HepG2 (cell line): ENCODE results near the gene TBX15. TPM values are rescaled to one million over a fixed set of nuclear protein-coding genes. Genes with fewer than 3 reads are reported as not detected.

ENCODE experiments used
- ATAC-seq: fragments of 200-7000 bp; cut with Tn5 transposase; 3 replicates; pipeline ENCODE4 v1.9.1; 2020; ENCODE audit warnings: mild to moderate bottlenecking, moderate library complexity
- BruUV-seq: library from RNA; stranded (reverse); fragments of 400-500 nt; replicated peaks from 2 replicates; lab custom pipeline; 2021; lab: Mats Ljungman, UMichigan
- CTCF ChIA-PET: fragments of 300-600 bp; formaldehyde crosslinking; extraction: SDS; loops from one replicate; lab custom pipeline; 2021; ENCODE audit warnings: low total read pairs, inconsistent platforms, low intra/inter-chr PET ratio; lab: Yijun Ruan, JAX
- POLR2A ChIA-PET: fragments of 350-600 bp; sonication (Branson Sonifier 250); formaldehyde crosslinking; loops from one replicate; lab custom pipeline; 2020; ENCODE audit warnings: antibody characterized with exemption, inconsistent platforms; lab: Yijun Ruan, JAX
- DNase-seq: peaks from one replicate; pipeline ENCODE4 v3.0.0-alpha.2; 2015; ENCODE audit warnings: low spot score
- FAIRE-seq: peaks from 3 replicates; lab custom pipeline; 2011; peaks lifted over from hg19 to GRCh38; lab: Jason Lieb, UNC
- H2AFZ ChIP-seq: one replicate; pipeline ENCODE4 v1.6.1; 2011; ENCODE audit warnings: low read length, inconsistent platforms
- H3K27ac ChIP-seq: fragments of 300-600 bp; 3 replicates; pipeline ENCODE4 v1.8.0; 2011; ENCODE audit warnings: mixed run types, mild to moderate bottlenecking, mixed read lengths, low read length, inconsistent platforms; ENCODE audit not compliant: insufficient read depth; ENCODE audit errors: extremely low read length
- H3K27me3 ChIP-seq, 2 experiments: fragments of 200-600 bp in 1 of 2; 2 replicates in 1 of 2; 3 replicates in 1 of 2; pipeline versions ENCODE4 v1.6.0 to v1.8.0; 2011; ENCODE audit warnings: low read length in 2 of 2, mild to moderate bottlenecking in 2 of 2, moderate library complexity in 2 of 2, inconsistent platforms in 1 of 2; ENCODE audit not compliant: insufficient read depth in 2 of 2, control insufficient read depth in 1 of 2
- H3K36me3 ChIP-seq, 2 experiments: fragments of 200-600 bp in 1 of 2; replicated peaks in 1 of 2; 2 replicates in 1 of 2; 3 replicates in 1 of 2; pipeline versions ENCODE4 v1.5.1 to v1.8.0; 2011; ENCODE audit warnings: low read length in 2 of 2, inconsistent platforms in 1 of 2; ENCODE audit not compliant: insufficient read depth in 2 of 2, control insufficient read depth in 1 of 2
- H3K4me1 ChIP-seq: 2 replicates; pipeline ENCODE4 v1.5.1; 2012; ENCODE audit warnings: low read length, inconsistent platforms; ENCODE audit not compliant: insufficient read depth
- H3K4me2 ChIP-seq: 2 replicates; pipeline ENCODE4 v1.6.0; 2011; ENCODE audit warnings: low read depth, low read length, inconsistent platforms
- H3K4me3 ChIP-seq, 3 experiments: fragments of 200-600 bp in 1 of 3; sonication (generic), shearing (Covaris generic) in 1 of 3; replicated peaks in 1 of 3; 2 replicates each; pipeline ENCODE4 v1.5.1; 2011 to 2016; ENCODE audit warnings: low read length in 3 of 3, inconsistent platforms in 2 of 3, low read depth in 2 of 3, mild to moderate bottlenecking in 2 of 3, control low read depth in 1 of 3, mixed read lengths in 1 of 3; ENCODE audit not compliant: insufficient read depth in 1 of 3
- H3K79me2 ChIP-seq: one replicate; pipeline ENCODE4 v1.6.1; 2011; ENCODE audit warnings: low read length, inconsistent platforms; ENCODE audit not compliant: insufficient read depth
- H3K9ac ChIP-seq: 2 replicates; pipeline ENCODE4 v1.6.0; 2011; ENCODE audit warnings: mild to moderate bottlenecking, low read depth, low read length, inconsistent platforms; ENCODE audit not compliant: insufficient read depth
- H3K9me3 ChIP-seq: 2 replicates; pipeline ENCODE4 v1.5.1; 2012; ENCODE audit warnings: mild to moderate bottlenecking, low read length
- H4K20me1 ChIP-seq: 2 replicates; pipeline ENCODE4 v1.6.0; 2011; ENCODE audit warnings: inconsistent platforms, mild to moderate bottlenecking, low read length, moderate library complexity; ENCODE audit not compliant: insufficient read depth
- EZH2 ChIP-seq: conservative IDR thresholded peaks from 2 replicates; pipeline ENCODE4 v1.6.1; 2012; ENCODE audit warnings: mild to moderate bottlenecking, low read depth, low read length, moderate library complexity
- FOXO1 ChIP-seq: sonication (generic); formaldehyde crosslinking; IDR thresholded peaks from 2 replicates; pipeline ENCODE4 v1.4.0; 2020; ENCODE audit warnings: missing genetic modification reagents
- HDAC1 ChIP-seq: sonication (generic); formaldehyde crosslinking; IDR thresholded peaks from 2 replicates; pipeline ENCODE4 v1.5.1; 2020; ENCODE audit warnings: mild to moderate bottlenecking, missing genetic modification reagents
- MBNL3 ChIP-seq: fragments of 250-450 bp; sonication (Bioruptor Pico); conservative IDR thresholded peaks from 2 replicates; pipeline ENCODE4 v1.8.0; 2022; ENCODE audit warnings: mild to moderate bottlenecking, inconsistent platforms
- NFYC ChIP-seq: IDR thresholded peaks from 2 replicates; pipeline ENCODE4 v1.6.1; 2016; ENCODE audit warnings: missing genetic modification reagents, missing compliant biosample characterization
- PCBP2 ChIP-seq: fragments of 200-400 bp; formaldehyde crosslinking; optimal IDR thresholded peaks from 2 replicates; pipeline ENCODE3; 2018; ENCODE audit warnings: low read length, low read depth; ENCODE audit not compliant: poor library complexity, severe bottlenecking
- SOX5 ChIP-seq: IDR thresholded peaks from 2 replicates; pipeline ENCODE4 v1.6.1; 2016; ENCODE audit warnings: borderline replicate concordance
- SOX6 ChIP-seq, 2 experiments: fragments of 450-650 bp in 1 of 2; sonication (generic) in 1 of 2; formaldehyde crosslinking in 1 of 2; IDR thresholded peaks; 2 replicates each; pipeline versions ENCODE4 v1.4.0 to v1.6.1; 2017 to 2020; ENCODE audit warnings: antibody characterized with exemption in 1 of 2, mild to moderate bottlenecking in 1 of 2, missing genetic modification reagents in 1 of 2
- ZFP62 ChIP-seq: sonication (generic); formaldehyde crosslinking; IDR thresholded peaks from 2 replicates; pipeline ENCODE4 v1.4.0; 2020; ENCODE audit warnings: missing genetic modification reagents
- ZNF235 ChIP-seq: sonication (generic); formaldehyde crosslinking; IDR thresholded peaks from 2 replicates; pipeline ENCODE4 v1.8.1; 2023; ENCODE audit warnings: mild to moderate bottlenecking, missing genetic modification reagents, borderline replicate concordance
- ZNF275 ChIP-seq: sonication (generic); formaldehyde crosslinking; IDR thresholded peaks from 2 replicates; pipeline ENCODE4 v1.8.0; 2022; ENCODE audit warnings: missing genetic modification reagents, mild to moderate bottlenecking, inconsistent platforms, borderline replicate concordance
- ZNF530 ChIP-seq: sonication (generic); formaldehyde crosslinking; IDR thresholded peaks from 2 replicates; pipeline ENCODE4 v1.5.0; 2020; ENCODE audit warnings: low read depth, mild to moderate bottlenecking, missing genetic modification reagents
- ZNF790 ChIP-seq: sonication (generic); formaldehyde crosslinking; IDR thresholded peaks from 2 replicates; pipeline ENCODE4 v1.8.0; 2022; ENCODE audit warnings: missing genetic modification reagents, mild to moderate bottlenecking, borderline replicate concordance
- WGBS: methylation state at CpG from one replicate; pipeline ENCODE4 v1.1.6; 2017; ENCODE audit warnings: low lambda C conversion rate; 5-methylcytosine and 5-hydroxymethylcytosine counted together
- in situ Hi-C: cut with HindIII; loops from 2 replicates; pipeline ENCODE4 v1.10.0; 2017; ENCODE audit warnings: low pct_unique_long_range_greater_than_20kb; ENCODE audit not compliant: extremely low pct_ligation_motif_present
- intact Hi-C: fragments of 100-400 bp; cut with micrococcal nuclease; formaldehyde crosslinking; loops from one replicate; pipeline ENCODE4 v1.10.0; 2022; ENCODE audit not compliant: unreplicated experiment
- polyA plus RNA-seq, 8 experiments: library from polyadenylated mRNA; depleted of rRNA in 3 of 8; stranded (reverse) in 7 of 8; unstranded in 1 of 8; fragments of >200 nt; fragmentation: Illumina TruSeq in 4 of 8; extraction: Trizol in 4 of 8; gene quantifications; 2 replicates each; pipeline versions ENCODE4 v1.2.1 to v1.2.3, GENCODE V29; 2011 to 2016; ENCODE audit warnings: low read depth in 4 of 8, missing spikeins in 1 of 8, mixed read lengths in 1 of 8; ENCODE audit not compliant: insufficient read depth in 1 of 8
- total RNA-seq, 5 experiments: library from RNA; depleted of rRNA; stranded (reverse); fragments of >200 nt; fragmentation: Illumina TruSeq; extraction: Trizol; gene quantifications; 2 replicates each; pipeline ENCODE4 v1.2.3, GENCODE V29; 2016; ENCODE audit warnings: low read depth in 1 of 5
- TF ChIP-seq, protein P1 (sequence below): sonication (generic); formaldehyde crosslinking; IDR thresholded peaks from 2 replicates; pipeline ENCODE4 v1.5.0; 2020; ENCODE audit warnings: missing genetic modification reagents, mild to moderate bottlenecking, borderline replicate concordance
- TF ChIP-seq, protein P2 (sequence below): sonication (generic); formaldehyde crosslinking; IDR thresholded peaks from 2 replicates; pipeline ENCODE4 v1.5.0; 2020; ENCODE audit warnings: mild to moderate bottlenecking, missing genetic modification reagents, borderline replicate concordance

The TBX15 gene
- total and polyA plus RNA-seq, 2 of the 13 experiments (the other 11 are each of a cell fraction or from before 2014, with no cell fraction given), result 0.42 to 1.9 TPM

DNA sequence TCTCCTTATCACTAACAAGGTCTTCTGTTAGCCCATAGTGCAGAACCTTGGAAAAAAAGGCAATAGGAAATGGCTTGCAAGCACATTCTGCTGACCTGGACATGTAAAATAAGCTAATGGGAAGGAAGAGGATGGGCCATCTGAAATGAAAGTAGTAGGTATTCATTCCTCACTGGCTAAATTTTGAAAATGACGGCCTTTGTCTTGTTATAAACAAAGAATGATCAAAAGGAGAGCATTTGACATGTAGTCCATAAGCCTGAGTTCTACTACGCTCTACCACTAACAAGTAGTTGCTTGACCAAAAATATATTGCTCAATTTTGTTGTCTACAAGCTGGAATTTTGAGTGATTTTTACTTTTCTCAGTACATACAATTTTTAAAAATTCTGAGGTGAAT, 75.6 kb downstream of the TBX15 start:
- no peaks in the 10 kb centered on the region for H3K79me2 ChIP-seq
- no peak overlapping the region for H2AFZ ChIP-seq
- ATAC-seq (no peak), FAIRE-seq (no peak), DNase-seq (no peak)
- no peak overlapping the region for H3K4me3 ChIP-seq
- ChIA-PET POLR2A (no interaction called here), CTCF (no interaction called here)
- H3K9ac ChIP-seq, result no peak overlapping the region
- intact Hi-C loops, result no loop called here
- no peak overlapping the region for H3K4me2 ChIP-seq
- H3K4me1 ChIP-seq, result peaks cover 37% of the 10 kb centered on the region
- 92% methylated on average over 2 of the region's 2 CpGs for WGBS
- H3K27ac ChIP-seq, result no peak overlapping the region
- in situ Hi-C loops, result no loop called here
- no TSS peak for BruUV-seq
- no peaks in the 10 kb centered on the region; a peak in 1 of 5 replicates for H3K36me3 ChIP-seq
- no peaks in the 10 kb centered on the region for H4K20me1 ChIP-seq
- no peaks in the 10 kb centered on the region for H3K9me3 ChIP-seq
- H3K27me3 ChIP-seq, result no peaks in the 10 kb centered on the region
- TF ChIP-seq MBNL3 (CRISPR knock-in tag) (no peak), PCBP2 (no peak), FOXO1 (CRISPR knock-in tag) (no peak), NFYC (CRISPR knock-in tag) (no peak), ZNF790 (CRISPR knock-in tag) (no peak), EZH2 (no peak), SOX6 (IDR thresholded peaks at IDR 0.05) (no peak), SOX6 (CRISPR knock-in tag; IDR thresholded peaks at IDR 0.05) (no peak), ZFP62 (CRISPR knock-in tag) (no peak), ZNF235 (no peak), HDAC1 (CRISPR knock-in tag) (no peak), SOX5 (CRISPR knock-in tag) (no peak), ZNF530 (CRISPR knock-in tag) (no peak), ZNF275 (no peak)
- TF ChIP-seq, protein P1, sequence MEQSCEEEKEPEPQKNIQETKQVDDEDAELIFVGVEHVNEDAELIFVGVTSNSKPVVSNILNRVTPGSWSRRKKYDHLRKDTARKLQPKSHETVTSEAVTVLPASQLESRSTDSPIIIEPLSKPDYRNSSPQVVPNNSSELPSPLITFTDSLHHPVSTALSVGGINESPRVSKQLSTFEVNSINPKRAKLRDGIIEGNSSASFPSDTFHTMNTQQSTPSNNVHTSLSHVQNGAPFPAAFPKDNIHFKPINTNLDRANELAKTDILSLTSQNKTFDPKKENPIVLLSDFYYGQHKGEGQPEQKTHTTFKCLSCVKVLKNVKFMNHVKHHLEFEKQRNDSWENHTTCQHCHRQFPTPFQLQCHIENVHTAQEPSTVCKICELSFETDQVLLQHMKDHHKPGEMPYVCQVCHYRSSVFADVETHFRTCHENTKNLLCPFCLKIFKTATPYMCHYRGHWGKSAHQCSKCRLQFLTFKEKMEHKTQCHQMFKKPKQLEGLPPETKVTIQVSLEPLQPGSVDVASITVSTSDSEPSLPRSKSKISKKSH (CRISPR knock-in tag), result no peak
- TF ChIP-seq, protein P2, sequence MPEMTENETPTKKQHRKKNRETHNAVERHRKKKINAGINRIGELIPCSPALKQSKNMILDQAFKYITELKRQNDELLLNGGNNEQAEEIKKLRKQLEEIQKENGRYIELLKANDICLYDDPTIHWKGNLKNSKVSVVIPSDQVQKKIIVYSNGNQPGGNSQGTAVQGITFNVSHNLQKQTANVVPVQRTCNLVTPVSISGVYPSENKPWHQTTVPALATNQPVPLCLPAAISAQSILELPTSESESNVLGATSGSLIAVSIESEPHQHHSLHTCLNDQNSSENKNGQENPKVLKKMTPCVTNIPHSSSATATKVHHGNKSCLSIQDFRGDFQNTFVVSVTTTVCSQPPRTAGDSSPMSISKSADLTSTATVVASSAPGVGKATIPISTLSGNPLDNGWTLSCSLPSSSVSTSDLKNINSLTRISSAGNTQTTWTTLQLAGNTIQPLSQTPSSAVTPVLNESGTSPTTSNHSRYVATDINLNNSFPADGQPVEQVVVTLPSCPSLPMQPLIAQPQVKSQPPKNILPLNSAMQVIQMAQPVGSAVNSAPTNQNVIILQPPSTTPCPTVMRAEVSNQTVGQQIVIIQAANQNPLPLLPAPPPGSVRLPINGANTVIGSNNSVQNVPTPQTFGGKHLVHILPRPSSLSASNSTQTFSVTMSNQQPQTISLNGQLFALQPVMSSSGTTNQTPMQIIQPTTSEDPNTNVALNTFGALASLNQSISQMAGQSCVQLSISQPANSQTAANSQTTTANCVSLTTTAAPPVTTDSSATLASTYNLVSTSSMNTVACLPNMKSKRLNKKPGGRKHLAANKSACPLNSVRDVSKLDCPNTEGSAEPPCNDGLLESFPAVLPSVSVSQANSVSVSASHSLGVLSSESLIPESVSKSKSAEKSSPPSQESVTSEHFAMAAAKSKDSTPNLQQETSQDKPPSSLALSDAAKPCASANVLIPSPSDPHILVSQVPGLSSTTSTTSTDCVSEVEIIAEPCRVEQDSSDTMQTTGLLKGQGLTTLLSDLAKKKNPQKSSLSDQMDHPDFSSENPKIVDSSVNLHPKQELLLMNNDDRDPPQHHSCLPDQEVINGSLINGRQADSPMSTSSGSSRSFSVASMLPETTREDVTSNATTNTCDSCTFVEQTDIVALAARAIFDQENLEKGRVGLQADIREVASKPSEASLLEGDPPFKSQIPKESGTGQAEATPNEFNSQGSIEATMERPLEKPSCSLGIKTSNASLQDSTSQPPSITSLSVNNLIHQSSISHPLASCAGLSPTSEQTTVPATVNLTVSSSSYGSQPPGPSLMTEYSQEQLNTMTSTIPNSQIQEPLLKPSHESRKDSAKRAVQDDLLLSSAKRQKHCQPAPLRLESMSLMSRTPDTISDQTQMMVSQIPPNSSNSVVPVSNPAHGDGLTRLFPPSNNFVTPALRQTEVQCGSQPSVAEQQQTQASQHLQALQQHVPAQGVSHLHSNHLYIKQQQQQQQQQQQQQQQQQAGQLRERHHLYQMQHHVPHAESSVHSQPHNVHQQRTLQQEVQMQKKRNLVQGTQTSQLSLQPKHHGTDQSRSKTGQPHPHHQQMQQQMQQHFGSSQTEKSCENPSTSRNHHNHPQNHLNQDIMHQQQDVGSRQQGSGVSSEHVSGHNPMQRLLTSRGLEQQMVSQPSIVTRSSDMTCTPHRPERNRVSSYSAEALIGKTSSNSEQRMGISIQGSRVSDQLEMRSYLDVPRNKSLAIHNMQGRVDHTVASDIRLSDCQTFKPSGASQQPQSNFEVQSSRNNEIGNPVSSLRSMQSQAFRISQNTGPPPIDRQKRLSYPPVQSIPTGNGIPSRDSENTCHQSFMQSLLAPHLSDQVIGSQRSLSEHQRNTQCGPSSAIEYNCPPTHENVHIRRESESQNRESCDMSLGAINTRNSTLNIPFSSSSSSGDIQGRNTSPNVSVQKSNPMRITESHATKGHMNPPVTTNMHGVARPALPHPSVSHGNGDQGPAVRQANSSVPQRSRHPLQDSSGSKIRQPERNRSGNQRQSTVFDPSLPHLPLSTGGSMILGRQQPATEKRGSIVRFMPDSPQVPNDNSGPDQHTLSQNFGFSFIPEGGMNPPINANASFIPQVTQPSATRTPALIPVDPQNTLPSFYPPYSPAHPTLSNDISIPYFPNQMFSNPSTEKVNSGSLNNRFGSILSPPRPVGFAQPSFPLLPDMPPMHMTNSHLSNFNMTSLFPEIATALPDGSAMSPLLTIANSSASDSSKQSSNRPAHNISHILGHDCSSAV (CRISPR knock-in tag), result no peak
